GM12873 (cell line): ENCODE measurements around the gene PODN.

Source experiments
- TF ChIP-seq, protein P1 (sequence below): IDR thresholded peaks from 2 replicates; pipeline ENCODE4 v1.5.1; 2012; ENCODE audit warnings: low read depth, mild to moderate bottlenecking, moderate library complexity, low read length, control low read depth; ENCODE audit not compliant: insufficient read depth; ENCODE audit errors: missing control alignments

The PODN gene, protein sequence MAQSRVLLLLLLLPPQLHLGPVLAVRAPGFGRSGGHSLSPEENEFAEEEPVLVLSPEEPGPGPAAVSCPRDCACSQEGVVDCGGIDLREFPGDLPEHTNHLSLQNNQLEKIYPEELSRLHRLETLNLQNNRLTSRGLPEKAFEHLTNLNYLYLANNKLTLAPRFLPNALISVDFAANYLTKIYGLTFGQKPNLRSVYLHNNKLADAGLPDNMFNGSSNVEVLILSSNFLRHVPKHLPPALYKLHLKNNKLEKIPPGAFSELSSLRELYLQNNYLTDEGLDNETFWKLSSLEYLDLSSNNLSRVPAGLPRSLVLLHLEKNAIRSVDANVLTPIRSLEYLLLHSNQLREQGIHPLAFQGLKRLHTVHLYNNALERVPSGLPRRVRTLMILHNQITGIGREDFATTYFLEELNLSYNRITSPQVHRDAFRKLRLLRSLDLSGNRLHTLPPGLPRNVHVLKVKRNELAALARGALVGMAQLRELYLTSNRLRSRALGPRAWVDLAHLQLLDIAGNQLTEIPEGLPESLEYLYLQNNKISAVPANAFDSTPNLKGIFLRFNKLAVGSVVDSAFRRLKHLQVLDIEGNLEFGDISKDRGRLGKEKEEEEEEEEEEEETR

DNA sequence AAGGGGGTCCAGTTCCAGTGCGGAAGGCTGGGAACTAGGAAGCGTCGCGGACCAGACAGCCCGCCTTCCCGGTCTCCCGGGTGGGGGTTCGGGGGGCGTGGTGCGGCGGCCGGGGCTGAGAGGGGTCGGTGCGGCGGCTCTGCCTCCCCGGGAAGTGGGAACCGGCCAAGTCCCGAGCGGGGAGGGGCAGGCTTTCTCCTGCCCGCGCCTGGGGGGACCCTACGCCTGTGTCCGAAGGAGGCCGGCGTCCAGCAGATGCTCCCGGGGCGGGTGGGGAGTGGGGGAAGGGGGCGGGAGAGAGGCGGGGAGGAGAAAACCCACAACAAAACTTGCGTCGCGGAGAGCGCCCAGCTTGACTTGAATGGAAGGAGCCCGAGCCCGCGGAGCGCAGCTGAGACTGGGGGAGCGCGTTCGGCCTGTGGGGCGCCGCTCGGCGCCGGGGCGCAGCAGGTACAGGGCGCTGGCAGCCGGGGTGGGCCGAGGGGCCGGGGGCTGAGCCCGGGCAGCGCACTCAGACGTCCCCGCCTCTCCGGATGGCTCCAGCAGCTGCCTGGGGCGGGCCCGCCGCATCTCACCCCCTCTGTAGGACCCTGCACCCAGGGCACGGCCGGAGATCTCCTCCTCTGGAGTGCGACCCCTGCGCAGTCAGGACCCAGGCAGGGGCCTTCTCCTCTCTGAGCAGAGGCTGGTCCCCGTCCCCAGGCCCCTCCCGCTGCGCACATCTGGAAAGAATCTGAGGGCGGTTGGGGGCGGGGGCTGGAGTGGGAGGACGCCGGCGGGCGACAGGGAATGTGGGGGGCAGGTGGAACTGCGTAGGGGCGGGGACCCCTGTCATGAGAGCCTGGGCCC lies at the start of gene PODN:
PODN (plus strand) TSS at position 355 of the 849 bp plus-strand sequence. CDS start 7,643 bp downstream, outside the sequence.
- TF ChIP-seq, protein P1, sequence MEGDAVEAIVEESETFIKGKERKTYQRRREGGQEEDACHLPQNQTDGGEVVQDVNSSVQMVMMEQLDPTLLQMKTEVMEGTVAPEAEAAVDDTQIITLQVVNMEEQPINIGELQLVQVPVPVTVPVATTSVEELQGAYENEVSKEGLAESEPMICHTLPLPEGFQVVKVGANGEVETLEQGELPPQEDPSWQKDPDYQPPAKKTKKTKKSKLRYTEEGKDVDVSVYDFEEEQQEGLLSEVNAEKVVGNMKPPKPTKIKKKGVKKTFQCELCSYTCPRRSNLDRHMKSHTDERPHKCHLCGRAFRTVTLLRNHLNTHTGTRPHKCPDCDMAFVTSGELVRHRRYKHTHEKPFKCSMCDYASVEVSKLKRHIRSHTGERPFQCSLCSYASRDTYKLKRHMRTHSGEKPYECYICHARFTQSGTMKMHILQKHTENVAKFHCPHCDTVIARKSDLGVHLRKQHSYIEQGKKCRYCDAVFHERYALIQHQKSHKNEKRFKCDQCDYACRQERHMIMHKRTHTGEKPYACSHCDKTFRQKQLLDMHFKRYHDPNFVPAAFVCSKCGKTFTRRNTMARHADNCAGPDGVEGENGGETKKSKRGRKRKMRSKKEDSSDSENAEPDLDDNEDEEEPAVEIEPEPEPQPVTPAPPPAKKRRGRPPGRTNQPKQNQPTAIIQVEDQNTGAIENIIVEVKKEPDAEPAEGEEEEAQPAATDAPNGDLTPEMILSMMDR, result no peak

DNA sequence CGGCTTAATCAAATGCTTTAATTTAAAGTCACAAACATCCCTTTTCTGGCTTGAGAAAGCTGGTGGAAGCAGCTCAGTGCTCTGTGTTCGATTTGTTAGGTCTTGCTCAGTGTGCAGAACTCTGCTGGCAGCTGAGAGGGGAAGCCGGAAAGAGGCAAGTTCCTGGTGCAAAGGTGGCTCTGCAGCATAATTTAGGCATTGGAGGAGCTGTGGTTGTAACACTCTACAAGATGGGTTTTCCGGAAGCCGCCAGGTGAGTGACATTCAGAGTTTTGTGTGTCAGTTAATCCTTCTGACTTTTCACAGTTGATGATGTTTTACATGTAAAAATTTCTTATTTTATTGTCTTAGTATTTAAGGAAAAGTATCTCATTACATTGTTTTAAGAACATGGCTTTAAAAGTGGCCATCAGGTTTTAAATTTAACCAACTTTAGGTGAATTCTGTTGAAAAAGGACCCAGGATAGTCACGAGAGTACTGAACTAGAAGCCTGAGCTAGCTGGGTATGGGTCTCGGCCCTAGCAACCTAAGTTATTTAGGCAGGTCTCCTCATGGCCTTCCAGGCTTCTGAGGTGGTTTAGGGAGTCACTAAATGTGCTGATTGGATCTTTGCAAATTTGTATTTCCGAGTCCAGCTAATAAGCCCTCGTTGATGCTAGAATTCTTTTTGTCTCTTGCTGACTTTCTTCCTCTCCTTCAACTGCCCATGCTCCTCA lies 47.1 kb upstream of the PODN start:
- TF ChIP-seq, protein P1, result no peak

DNA sequence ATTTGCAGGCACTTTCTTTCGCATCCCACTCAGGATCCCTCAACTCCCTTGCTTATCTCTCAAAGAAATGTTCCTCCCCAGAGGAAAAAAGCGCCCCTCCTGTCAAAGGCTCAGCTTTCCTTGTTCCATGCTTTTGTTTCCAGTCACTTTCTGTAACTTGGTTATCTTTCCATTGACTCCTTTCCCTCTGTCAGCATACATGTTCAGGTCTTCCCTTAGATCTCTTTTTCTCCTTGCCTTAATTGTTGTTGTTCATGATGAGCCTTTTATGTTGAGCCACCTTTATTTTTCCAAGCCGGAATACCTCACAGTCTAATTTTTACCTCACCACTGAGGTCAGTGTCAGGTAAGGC lies 46.5 kb upstream of the PODN start:
- TF ChIP-seq, protein P1, result no peak

DNA sequence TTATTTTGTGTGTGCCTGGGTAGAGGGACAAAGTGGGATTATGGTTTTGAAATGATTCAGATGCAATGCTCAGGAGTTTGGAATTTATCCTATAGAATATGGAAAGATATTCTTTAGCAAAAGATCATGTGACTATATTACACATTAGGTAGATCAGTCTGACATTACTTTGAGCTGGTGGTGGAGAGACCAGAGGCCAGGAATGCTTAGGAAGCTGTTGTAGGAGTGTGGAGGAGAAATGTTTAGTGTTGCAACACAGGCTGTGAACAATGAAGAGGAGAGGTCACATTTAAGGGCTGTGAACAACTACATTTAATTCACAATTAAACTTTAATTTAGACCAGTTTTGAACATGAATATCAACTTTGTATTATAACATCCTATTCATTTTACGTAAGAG lies 45.3 kb upstream of the PODN start:
- TF ChIP-seq, protein P1, result no peak

DNA sequence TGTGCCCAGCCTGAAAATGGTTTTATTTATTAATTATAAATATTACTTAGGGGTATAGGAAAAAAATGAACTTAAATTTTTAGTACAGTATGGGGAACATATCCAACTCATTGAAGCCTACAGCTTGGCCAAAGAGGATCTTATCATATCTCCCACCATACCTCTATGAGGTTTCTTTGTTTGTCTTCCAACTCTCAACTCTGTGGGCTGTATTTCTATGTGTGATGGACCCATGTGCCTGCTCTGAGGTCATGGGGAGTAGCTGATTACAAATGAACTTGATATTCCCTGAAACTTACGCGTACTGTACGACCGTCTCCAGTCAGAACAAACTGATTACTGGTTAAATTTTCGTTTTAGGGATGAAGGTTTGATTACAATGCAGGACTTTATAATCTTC lies 41.4 kb upstream of the PODN start:
- TF ChIP-seq, protein P1, result no peak

DNA sequence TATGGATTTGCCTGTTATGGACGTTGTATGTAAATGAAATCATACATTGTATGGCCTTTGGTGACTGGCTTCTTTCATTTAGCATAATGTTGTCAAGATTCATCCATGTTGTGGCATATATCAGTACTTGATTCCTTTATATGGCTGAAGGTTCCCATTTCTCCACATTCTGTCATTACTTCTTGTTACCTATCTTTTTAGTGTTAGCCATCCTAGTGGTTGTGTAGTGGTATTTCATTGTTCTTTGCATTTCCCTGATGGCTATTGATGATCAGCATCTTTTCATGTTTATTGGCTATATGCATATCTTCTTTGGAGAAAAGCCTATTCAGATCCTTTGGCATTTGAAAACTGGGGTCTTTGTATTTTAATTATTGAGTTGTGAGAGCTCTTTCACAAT lies 39.8 kb upstream of the PODN start:
- TF ChIP-seq, protein P1, result no peak
